HEK293T (cell line): Measurements from ENCODE around the gene ATG9A.

Source experiments
- ARNT ChIP-seq: fragments of 450-650 bp; IDR thresholded peaks from 2 replicates; pipeline ENCODE4 v1.6.1; 2017; ENCODE audit warnings: mild to moderate bottlenecking
- ELF4 ChIP-seq: fragments of 450-650 bp; IDR thresholded peaks from 2 replicates; pipeline ENCODE4 v1.6.1; 2017; ENCODE audit warnings: antibody characterized with exemption
- FOXK2 ChIP-seq: fragments of 450-650 bp; IDR thresholded peaks from 2 replicates; pipeline ENCODE4 v1.6.1; 2016; ENCODE audit warnings: mild to moderate bottlenecking
- L3MBTL2 ChIP-seq: fragments of 450-650 bp; conservative IDR thresholded peaks from 2 replicates; pipeline ENCODE4 v1.6.1; 2016; ENCODE audit warnings: mild to moderate bottlenecking

DNA sequence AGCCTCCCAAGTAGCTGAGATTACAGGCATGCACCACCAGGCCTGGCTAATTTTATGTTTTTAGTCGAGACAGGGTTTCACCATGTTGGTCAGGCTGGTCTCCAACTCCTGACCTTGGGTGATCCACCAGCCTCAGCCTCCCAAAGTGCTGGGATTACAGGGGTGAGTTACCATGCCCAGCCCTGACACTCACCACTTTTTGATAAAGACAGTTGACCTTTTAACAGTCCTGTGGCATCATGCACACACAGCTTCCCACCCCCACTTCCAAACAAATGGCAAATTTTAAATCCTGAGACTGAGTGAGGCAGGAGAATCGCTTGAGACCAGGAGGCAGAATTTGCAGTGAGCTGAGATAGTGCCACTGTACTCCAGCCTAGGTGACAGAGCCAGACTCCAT is 43.6 kb upstream of the ATG9A start:
- TF ChIP-seq FOXK2 (no peak), ARNT (no peak), ELF4 (no peak), L3MBTL2 (no peak)
